DOHH2 (cell line): ENCODE data around the gene GUF1.

Experiments used
- H3F3A ChIP-seq: fragments of 200-600 bp; sonication (generic), shearing (Covaris generic); 2 replicates; pipeline ENCODE4 v1.6.0; 2016; ENCODE audit warnings: antibody characterized with exemption, mild to moderate bottlenecking; ENCODE audit not compliant: control insufficient read depth, insufficient read depth
- H3K27ac ChIP-seq: fragments of 200-600 bp; sonication (generic); 2 replicates; pipeline ENCODE4 v1.5.1; 2014; ENCODE audit warnings: low read depth, mild to moderate bottlenecking, low read length, moderate library complexity
- H3K27me3 ChIP-seq: fragments of 200-600 bp; sonication (generic); 2 replicates; pipeline ENCODE4 v1.6.1; 2014; ENCODE audit warnings: mild to moderate bottlenecking, low read length, mixed read lengths; ENCODE audit not compliant: control insufficient read depth
- H3K36me3 ChIP-seq: fragments of 200-600 bp; sonication (generic); 2 replicates; pipeline ENCODE4 v1.6.1; 2014; ENCODE audit warnings: mild to moderate bottlenecking, low read length, moderate library complexity, mixed read lengths; ENCODE audit not compliant: control insufficient read depth
- H3K4me1 ChIP-seq: fragments of 200-600 bp; sonication (generic); 2 replicates; pipeline ENCODE4 v1.6.1; 2014; ENCODE audit warnings: mild to moderate bottlenecking, low read length, mixed read lengths; ENCODE audit not compliant: control insufficient read depth
- H3K4me2 ChIP-seq: fragments of 200-600 bp; sonication (generic); 2 replicates; pipeline ENCODE4 v1.6.0; 2014; ENCODE audit warnings: mild to moderate bottlenecking, low read length, moderate library complexity
- H3K4me3 ChIP-seq: fragments of 200-600 bp; sonication (generic); 2 replicates; pipeline ENCODE4 v1.5.1; 2014; ENCODE audit warnings: mild to moderate bottlenecking, low read length, mixed read lengths
- H3K79me2 ChIP-seq: fragments of 200-600 bp; sonication (generic); 2 replicates; pipeline ENCODE4 v1.6.1; 2014; ENCODE audit warnings: mild to moderate bottlenecking, low read length, mixed read lengths; ENCODE audit not compliant: control insufficient read depth
- H3K9me2 ChIP-seq: fragments of 200-600 bp; sonication (generic); replicated peaks from 2 replicates; pipeline ENCODE4 v1.6.1; 2014; ENCODE audit warnings: mild to moderate bottlenecking, low read length, mixed read lengths; ENCODE audit not compliant: control insufficient read depth
- H3K9me3 ChIP-seq: fragments of 200-600 bp; sonication (generic); 2 replicates; pipeline ENCODE4 v1.6.1; 2014; ENCODE audit warnings: antibody characterized with exemption, low read length, mixed read lengths; ENCODE audit not compliant: control insufficient read depth, insufficient read depth
- H4K20me1 ChIP-seq: fragments of 200-600 bp; sonication (generic); 2 replicates; pipeline ENCODE4 v1.6.0; 2014; ENCODE audit warnings: low read depth, mild to moderate bottlenecking, antibody characterized with exemption, low read length, moderate library complexity; ENCODE audit not compliant: control insufficient read depth, insufficient read depth
- CTCF ChIP-seq: fragments of 200-600 bp; sonication (generic); IDR thresholded peaks from one replicate; pipeline ENCODE4 v1.5.1; 2014; ENCODE audit warnings: antibody characterized with exemption, mild to moderate bottlenecking, low read depth, low read length; ENCODE audit not compliant: poor library complexity, severe bottlenecking
- EZH2phosphoT487 ChIP-seq: fragments of 200-600 bp; sonication (generic); IDR thresholded peaks from 2 replicates; pipeline ENCODE4 v1.6.1; 2017; ENCODE audit warnings: borderline replicate concordance, mild to moderate bottlenecking, antibody characterized with exemption, low read length, moderate library complexity, mixed read lengths

The GUF1 gene

DNA sequence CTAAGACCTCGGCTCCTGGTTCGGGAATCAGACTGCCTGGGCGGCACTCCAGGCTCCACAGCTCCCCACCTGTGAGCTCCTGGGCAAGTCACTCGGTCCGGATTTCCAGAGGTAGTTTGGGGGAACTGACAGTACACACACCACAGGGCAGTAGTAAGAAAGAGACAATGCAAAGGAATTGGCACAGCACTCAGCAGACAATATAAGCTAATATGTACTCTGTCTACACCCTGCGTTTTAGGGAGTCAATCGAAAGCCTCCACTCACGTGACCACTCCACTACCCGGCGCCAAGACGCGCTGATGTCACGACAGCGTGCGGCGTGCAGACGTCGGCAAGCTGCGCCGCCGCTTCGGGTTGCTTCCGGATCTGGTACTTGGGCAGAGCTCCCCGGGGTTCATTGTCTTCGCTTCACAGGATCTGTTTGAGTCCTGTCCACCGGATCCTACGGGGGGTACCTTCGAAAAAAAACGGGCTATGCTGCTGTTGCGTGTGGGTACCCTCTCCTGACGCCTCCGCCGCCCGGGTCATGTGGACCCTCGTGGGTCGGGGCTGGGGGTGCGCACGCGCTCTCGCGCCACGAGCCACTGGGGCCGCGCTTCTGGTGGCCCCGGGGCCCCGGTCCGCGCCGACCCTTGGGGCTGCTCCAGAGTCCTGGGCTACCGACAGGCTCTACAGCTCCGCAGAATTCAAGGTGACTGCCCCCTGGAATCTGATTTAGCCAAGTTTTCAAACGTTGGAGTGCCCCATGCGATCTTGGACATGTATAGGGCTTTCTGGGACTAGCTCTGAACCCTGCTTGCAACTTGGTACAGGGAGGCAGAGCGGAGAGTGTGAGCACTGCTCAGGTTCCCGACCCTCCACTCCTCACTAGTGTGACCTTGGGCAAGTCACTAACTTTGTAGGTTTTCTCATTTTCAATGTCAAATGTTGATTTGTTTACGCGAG, at the start of gene GUF1:
Gene GUF1, plus strand, starts transcription at position 327 of the 948 bp plus-strand sequence. Its CDS starts 203 bp downstream, at position 530.
- Histone ChIP-seq H3K9me3 (no peaks in the 10 kb centered on the region), H3K27me3 (no peaks in the 10 kb centered on the region), H3K27ac (peak within 1 kb of the TSS; percentile 50), H3K4me3 (peak within 1 kb of the TSS; percentile 93), H3F3A (no peaks in the 10 kb centered on the region), H3K79me2 (peaks cover 47% of the 10 kb centered on the region), H3K9me2 (no peaks in the 10 kb centered on the region), H3K4me2 (peak within 1 kb of the TSS; percentile 90), H3K36me3 (peaks cover 29% of the 10 kb centered on the region), H3K4me1 (peaks cover 23% of the 10 kb centered on the region), H4K20me1 (no peaks in the 10 kb centered on the region)
- no peak for TF ChIP-seq EZH2phosphoT487
- TF ChIP-seq CTCF = no peak

GRCh38 chr4:44629280-44629866, 48.8 kb upstream of the GUF1 start:
- Histone ChIP-seq H3K79me2 (no peaks in the 10 kb centered on the region), H4K20me1 (no peaks in the 10 kb centered on the region), H3K9me2 (no peaks in the 10 kb centered on the region), H3F3A (no peaks in the 10 kb centered on the region), H3K36me3 (no peaks in the 10 kb centered on the region), H3K4me3 (no peak overlapping the region), H3K4me2 (no peak overlapping the region), H3K27me3 (no peaks in the 10 kb centered on the region), H3K4me1 (no peaks in the 10 kb centered on the region), H3K9me3 (no peaks in the 10 kb centered on the region), H3K27ac (no peak overlapping the region)
- TF ChIP-seq EZH2phosphoT487 (no peak), CTCF (peak; percentile 57)

GRCh38 chr4:44632089-44632488, 46.1 kb upstream of the GUF1 start:
- H3K9me3 ChIP-seq = no peaks in the 10 kb centered on the region
- no peak overlapping the region for H3K4me3 ChIP-seq
- no peak overlapping the region for H3K4me2 ChIP-seq
- H3K27ac ChIP-seq = no peak overlapping the region
- peaks cover 5% of the 10 kb centered on the region; the same call in 1 of the 2 replicates for H3K27me3 ChIP-seq
- H3F3A ChIP-seq = no peaks in the 10 kb centered on the region
- no peaks in the 10 kb centered on the region for H4K20me1 ChIP-seq
- no peaks in the 10 kb centered on the region for H3K79me2 ChIP-seq
- no peaks in the 10 kb centered on the region for H3K9me2 ChIP-seq
- no peaks in the 10 kb centered on the region for H3K36me3 ChIP-seq
- TF ChIP-seq CTCF (no peak), EZH2phosphoT487 (no peak)
- no peaks in the 10 kb centered on the region for H3K4me1 ChIP-seq
